GM21515 (cell line): ENCODE data around the gene ARL8A.
A peak's percentile ranks its signal among the peaks of the same experiment; 100 is the strongest.
"Not testable (repeated sequence)": the region's sequence is repeated elsewhere in the genome, so short reads cannot be mapped to it uniquely, and the experiment has no call there.

Experiments
- ATAC-seq: cut with Tn5 transposase; IDR thresholded peaks from one replicate; pipeline ENCODE4 v1.9.1; 2021; ENCODE audit not compliant: unreplicated experiment

Gene ARL8A

DNA sequence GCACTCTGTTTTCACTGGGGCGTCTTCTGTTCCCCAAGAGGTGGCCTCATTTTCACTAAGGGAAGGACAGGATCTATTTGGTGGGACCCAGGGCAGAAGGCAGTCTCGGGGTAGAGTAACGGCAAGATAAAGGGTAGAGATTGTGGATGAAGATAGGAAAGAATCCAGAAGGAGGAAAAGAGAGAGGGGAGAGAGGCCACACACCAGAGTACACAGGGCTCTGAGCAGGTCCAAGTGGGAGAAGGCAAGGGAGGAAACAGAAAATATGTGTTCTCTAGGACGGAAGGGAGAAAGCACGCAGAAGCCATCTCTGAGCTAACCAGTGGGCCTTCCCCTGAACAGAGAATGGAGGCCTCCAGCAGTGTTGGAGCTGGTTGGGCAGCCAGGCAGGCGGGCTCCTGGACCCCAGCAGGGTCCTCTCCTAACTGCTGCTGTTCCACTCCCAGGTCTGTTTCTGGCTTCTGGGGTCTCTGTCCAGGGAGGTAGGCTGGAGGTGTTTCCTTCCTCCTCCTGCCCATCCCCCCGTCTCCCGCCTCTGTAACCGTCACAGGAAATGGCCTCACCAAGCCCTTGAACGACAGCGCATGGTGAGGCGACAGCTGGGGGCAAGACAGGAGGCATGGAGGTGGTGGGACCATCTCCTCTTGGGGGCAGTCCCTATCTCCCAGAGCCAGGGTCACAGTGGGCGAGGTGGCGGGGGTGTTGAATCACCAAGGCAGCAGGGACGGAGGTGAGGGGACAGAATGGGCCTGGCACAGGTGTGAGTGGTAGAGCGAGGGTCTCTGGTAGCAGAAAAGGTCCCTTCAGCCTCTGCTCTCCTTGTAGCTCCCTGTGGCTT, 15.2 kb upstream of the ARL8A start:
- ATAC-seq: no peak

DNA sequence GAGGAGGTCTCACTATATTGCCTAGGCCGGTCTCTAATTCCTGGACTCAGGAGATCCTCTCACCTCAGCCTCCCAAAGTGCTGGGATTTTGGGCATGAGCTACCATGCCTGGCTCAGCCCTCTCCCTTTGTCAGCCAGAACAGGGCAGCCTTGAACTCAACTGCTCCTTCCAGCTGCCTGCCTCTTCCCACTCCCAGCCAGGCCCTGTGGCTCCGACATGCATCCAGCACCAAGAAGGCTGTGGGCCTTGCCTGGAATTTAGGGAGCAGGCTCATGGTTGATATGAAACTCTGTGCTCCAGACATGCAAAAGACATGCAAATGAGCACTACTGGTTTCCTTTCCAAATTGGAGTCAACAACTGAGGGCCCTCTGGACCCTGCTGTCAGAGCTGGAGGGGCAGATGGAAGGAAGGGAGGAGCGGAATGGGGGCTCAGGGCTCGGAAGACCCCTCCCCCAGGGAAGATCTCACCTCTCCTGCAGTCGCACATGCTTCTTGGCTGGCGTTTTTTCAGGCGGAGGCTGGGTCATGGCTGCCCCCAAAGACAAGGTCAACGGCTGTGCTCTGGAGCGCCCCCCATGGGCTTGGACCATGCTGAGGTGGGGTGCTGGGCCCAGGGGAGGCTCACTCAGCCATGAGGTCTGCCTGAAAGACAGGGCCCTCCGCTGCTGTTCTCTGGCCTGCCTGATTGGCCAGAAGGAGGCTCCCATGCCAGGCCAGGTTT, 14.4 kb upstream of the ARL8A start:
- ATAC-seq: no peak

DNA sequence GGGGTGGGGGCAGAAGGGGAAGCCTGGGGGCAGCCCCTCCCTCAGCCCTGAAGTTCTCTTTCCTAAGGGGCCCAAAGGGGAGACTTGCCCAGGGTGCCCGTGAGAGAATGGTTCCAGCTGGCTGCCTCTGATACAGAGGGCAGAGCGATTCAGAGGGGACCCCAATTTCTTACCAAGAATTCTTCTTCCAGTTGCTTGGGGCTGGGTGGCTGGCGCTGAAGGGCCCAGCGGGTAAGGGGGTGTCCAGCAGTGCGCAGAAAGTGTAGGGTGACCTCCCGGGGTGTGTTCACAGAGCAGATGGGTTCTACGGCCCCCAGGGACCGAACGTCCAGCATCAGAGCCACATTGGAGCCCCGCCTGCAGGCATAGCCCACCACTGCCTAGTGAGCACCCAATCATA, 13.4 kb upstream of the ARL8A start:
- no peak for ATAC-seq

DNA sequence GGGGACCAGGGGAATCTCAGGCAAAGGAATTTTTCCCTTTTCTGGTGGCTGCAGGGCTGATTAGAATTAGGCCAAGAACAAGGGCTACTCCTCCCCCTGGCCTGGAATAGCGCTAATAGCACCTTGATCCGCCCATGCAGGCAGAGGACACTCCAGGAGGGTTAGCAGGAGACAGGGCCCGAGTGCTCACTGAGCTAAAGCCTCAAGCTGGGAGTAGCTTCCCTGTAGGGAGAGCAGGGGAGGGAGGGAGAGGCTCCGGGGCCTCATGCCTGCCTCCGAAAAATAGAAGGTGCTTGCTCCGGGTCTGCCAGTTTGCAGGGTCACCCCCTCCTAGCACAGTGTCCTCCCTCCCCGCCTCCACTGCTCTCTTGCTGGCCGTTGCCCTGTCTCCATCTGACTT, 12.1 kb upstream of the ARL8A start:
- no peak for ATAC-seq

DNA sequence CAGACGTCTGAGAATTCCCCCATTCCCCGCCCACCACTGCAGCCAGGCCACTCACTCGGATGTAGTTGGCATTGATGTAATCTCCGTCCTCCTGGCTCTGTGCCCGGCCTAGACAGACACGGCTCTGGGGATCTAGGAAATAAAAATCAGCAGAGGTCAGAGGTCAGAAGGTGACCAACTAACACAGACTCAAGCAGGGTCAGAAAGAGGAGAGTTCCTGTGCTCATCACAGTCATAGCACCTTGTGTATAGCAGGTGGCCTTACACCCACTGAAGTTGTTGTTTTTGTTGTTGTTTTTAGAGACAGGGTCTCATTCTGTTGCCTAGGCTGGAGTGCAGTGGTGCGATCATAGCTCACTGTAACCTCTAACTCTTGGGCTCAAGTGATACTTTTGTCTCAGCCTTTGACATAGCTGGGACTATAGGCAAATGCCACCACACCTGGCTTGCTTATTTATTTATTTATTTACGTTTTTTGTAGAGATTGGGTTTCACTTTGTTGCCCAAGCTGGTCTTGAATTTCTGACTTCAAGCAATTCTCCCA, 11.0 kb upstream of the ARL8A start:
- ATAC-seq: no peak

DNA sequence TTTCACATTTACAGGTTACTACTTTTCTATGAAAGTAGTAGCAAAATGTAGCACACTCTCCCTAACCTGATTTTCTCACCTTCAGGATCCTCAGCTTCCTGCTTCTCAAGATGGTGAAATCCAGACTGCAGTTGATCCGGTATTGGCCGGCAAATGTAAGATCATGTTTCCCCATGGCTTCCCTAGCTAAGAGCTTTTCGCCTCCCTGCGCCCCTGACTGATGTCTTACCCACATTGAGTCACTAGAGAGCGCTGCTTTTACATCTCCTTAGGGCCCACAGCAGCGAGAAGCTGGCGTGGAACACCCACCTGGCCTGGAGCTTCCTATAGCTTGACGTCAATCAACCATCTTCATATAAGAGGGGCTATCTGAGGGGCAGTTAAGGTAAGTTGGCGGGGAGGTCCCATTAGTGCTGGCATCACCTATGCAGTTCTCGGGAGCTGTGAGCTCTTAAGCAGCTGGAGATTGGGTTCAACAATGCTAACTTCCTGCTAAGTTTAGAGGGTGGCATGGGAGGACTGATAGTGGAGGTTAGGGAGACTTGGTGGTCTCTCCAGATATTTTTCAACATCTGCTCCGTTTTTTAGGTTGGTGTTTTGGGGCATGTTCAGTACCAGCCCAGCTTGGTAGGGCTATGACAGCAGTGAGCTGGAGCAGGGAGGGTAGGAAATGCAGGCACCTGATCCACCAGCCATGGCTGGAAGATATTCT, 10.4 kb upstream of the ARL8A start:
- no peak for ATAC-seq

DNA sequence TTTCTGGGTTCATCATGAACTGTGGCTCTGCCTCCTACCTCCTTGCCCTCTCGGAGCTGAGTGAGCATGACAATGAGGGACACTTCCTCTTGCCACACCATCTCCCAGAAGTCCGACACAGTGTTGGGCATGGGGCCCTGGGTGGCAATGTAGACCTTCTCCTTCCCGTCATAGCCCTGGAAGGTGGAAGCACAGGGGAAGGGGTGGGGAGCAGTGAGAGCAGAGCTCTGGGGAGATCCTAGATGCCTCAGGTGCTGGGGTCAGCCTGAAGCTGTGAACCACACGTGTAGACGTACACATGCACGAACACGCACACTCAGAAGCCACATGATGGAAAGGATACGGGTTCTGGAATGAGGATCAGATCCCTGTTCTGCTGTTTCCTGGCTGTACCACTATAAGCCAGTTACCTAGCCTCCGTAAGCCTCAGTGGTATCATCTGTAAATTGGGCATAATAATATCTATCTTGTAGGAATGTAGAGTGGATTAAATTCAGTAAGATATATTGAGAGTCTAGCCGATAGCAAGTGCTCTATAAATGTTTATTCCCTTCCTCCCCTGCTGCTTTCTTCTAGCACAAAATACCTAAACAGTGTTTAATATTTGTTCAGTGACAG, 9.7 kb upstream of the ARL8A start:
- no peak for ATAC-seq

DNA sequence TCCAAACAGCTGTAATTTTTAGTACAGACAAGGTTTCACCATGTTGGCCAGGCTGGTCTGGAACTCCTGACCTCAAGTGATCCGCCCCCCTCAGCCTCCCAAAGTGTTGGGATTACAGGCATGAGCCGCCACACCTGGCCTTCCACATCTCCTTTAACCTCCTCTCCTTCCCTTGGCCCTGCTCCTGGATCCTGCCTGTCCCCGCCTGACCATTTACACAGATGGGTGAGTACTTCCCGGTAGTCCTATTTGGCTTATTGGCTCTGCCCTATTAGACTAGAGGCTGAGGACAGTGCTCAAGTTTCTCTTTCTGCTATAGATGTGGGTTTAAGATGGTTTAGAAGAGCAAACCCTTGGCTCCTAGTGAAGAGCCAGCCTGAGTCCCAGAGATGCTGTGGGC, 8.7 kb upstream of the ARL8A start:
- ATAC-seq: no peak

DNA sequence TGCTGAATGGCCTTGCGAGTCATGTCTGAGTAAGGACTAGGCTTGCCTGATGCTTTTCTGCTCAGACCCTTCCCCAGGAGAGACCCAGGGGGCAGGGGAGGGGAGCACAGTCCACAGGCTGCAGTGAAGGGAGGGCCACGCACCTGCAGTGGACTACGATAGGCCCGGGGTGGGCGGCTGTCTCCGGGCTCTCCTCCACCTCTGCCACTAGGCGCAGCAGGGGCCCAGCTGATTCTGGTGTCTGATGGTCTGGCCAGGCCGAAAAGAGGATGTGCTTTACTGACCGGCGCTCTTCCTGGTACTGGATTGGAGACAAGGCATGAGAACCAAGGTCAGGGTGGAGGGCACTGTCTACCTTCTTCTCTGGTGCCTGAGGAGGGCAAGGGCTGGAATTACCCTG, 7.9 kb upstream of the ARL8A start:
- ATAC-seq: no peak

DNA sequence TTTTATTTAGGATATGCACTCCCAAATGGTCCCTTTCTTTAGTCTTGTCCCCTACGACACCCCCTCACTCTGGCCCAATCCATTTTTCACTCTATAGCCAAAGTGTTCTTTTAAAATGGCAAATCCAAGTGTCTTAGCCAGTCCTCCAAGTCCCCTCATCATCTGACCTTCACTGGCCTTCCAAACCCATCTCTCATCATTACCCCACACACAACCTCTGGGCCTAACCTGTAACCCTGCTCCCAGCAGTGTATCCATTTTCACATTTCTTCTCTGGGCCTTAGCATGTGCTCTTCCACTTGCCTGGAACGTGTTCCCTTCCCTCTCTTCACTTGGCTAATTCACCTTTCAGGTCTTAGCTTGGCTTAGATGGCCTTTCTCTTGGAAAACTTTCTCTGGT, 6.5 kb upstream of the ARL8A start:
- no peak for ATAC-seq

DNA sequence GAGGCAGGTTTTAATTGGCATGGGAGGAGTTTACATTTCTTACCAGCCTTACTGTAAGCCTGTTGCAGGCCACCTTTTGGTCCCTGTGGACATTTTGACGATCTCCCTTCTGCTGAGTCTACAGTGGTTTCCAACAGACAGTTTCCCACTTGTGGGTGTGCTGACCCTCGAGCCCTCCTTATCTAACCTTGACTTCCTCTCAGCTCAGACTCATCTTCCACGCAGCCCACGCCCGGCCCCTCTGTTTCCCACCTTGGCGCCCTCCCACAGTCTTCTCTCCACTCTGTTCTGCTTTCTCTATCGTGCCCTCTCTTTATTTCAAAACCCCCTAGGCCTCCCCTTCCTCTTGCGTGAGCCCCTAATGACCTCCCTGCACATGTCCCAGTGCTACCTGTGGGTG, 6.1 kb upstream of the ARL8A start:
- ATAC-seq: no peak

DNA sequence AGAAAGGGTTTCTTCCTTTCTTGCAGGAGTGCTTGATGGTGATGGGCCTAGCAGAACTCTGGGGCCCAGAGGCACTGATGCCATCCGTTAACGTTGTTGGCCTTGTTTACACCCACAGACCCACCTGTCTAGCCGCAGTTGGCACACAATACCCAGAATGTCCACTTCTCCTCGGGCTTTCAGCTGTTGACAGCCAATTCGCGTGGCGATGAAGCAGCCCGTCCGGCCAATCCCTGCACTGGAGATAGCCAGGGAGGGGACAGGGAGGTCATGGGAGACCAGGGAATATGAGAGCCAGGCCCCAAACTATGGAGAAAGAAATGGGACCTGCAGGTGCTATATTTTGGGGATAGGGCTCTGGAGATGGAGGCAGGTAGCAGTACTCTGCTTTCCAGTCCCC, 5.7 kb upstream of the ARL8A start:
- no peak for ATAC-seq

DNA sequence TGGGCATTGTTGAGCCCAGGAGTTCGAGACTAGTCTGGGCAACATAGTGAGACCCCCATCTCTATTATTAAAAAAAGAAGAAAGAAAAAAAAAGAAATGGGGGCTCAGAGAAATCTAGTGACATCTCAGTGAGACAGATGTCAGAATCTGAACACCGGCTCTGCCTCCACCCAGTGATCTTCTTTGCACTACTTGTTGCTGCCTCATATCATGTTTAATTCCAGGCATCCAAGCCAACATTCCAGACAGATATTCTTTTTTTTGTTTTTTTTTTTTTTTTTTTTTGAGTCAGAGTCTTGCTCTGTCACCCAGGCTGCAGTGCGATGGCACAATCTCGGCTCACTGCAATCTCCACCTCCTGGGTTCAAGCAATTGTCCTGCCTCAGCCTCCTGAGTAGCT, 5.0 kb upstream of the ARL8A start:
- ATAC-seq: no peak

DNA sequence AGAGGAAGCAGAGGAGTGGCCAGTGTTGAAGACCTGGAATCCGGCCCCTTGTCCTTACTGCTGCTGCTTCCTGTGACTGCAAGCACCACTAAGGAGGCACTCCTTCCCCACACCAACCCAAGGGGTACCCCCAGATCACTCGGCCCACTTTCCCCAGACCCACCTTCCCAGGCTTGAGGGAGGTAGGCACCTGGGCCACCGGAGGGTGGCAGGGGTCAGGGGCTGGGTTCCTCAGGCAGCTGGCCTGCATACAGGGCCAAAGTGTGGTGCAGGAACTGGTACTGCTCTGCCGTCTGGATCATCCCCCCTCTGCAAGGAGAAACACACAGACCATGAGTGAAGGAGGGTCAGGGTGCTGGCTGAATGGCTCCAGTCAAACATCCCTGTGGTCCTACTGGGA, 3.9 kb upstream of the ARL8A start:
- ATAC-seq: no peak

DNA sequence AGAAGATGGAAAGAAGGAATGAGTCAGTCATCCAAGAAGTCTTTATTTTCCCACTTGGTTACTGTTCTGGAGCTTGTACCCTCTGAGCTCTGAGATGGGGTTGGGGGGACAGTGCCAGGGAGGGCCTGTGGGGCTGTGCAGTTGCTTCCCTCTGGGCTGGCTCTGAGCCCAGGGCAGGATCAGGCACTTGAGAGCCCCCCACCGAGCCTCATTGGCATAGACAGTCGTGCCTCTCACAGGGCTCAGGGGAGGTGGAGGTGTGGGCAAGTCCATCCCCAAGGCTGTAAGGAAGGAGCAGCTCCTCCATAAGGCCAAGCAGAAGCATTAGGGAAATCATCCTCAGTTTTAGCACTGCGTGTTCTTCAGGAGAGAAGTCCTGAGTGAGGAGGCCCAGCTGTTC, 2.5 kb upstream of the ARL8A start:
- ATAC-seq: no peak

DNA sequence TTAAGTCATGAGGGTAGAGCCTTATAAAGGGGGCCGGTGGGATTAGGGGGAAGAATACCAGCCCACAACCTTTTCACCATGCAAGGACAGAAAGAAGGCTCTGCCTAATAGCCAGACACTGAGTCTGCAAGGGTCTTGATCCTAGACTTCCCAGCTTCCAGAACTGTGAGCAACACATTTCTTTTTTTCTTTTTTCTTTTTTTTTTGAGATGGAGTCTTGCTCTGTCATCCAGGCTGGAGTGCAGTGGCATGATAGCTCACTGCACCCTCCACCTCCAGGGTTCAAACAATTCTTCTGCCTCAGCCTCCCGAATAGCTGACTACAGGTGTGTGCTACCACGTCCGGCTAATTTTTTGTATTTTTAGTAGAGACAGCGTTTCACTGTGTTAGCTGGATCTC, 1.7 kb upstream of the ARL8A start:
- no peak for ATAC-seq

DNA sequence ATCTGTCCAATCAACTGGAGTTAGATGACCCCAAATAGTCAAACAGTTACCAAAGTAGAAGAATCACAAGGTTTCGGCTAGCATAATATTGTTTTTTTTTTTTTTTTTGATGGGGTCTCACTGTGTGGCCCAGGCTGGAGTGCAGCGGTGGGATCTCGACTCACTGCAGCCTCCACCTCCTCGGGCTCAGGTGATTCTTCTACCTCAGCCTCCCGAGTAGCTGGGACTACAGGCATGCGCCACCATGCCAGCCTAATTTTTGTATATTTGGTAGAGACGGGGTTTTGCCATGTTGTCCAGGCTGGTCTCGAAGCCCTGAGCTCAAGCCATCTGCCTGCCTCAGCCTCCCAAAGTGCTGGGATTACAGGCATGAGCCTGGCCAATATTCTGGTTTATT, 1.2 kb upstream of the ARL8A start:
- not testable (repeated sequence) for ATAC-seq

DNA sequence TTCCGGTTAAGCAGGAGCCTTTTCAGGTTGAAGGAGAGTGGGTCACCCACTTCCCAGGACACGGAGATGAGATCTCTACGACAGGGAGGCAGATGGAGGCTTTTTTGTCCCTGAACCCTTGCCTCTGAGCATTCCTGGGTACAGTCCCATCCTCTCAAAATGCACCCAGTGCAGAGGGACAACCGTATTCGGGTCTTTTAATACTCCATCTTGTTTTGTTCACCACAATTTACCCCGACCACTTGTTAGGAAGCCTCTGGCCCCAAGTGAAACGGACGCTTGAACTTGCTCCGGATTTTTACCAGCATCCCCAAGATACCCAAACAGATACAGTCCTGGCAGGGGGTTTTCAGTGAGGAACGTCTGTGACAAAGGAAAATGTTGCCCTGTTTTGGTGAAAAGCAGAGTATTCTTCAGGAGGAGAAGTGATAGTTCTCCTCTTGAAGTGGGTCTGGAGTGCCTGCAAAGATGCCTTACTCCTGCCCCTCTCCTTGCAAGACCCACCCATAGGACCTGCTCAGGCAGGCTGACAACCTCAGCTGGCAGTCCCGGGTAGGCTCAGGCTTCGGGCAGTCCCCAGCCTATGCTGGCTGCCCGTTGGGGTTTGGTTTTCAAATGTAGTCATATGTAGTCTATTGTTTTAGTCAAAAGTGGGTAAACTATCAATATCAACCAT, 669 bp upstream of the ARL8A start:
- no peak for ATAC-seq

DNA sequence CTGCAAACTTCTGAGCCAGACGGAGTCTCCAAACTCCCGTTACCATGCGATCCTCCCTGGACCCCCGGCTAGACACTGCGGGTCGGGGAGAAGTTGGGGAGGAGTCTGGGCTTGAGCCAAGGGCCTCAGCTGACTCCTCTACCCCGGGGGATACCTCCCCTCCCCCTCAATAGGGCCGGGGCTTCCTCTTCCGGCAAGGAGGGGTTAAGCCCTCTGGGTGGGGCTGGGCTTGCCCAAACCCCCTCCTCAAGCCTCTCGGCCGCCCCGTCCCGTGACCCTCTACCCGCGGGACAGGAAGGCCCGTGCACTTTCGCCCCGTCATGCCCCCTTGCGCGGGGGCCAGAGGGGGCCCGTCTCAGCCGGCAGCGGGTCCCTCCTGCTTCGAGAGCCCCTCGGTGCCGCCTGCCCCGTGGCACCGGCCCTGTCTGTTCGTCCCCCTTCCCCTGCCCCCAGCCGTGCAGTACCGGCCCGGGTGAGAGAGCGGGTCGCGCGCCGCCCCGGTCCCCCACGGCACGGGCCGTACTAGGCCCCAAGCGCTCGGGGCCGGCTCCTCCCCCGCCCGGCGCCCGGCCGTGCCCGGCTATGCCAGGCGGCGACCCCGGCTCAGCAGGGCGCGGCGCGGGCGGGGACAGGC, 652 bp downstream of the ARL8A start:
- peak; percentile 52 for ATAC-seq
